DMS114 treated with DMSO at 0.1 percent for 48 hours (cell line): ENCODE results near the gene RNU6-9.

ENCODE experiments used
- DNase-seq: peaks from one replicate; lab custom pipeline; 2025; ENCODE audit not compliant: unreplicated experiment; lab: John Stamatoyannopoulos, UW

RNU6-9 gene

DNA sequence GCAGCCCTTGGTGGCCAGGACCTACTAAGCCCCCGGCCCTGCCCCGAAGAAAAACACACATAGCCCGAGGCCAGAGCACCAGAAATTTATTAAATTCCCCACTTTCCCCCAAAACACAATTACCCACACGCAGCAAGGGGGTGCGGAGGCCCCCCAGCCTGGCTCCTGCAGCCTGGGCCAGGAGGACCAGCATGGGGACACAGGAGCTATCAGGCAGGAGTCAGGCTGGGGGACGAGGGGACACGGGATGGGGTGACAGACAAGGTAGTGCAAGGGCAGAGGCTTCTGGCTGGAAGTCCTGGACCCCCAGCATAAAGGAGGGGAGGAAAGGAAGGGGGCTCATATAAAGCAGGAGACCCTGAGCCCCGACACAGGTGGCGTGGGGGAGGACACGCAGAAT, 3.1 kb downstream of the RNU6-9 start:
- no peak for DNase-seq

DNA sequence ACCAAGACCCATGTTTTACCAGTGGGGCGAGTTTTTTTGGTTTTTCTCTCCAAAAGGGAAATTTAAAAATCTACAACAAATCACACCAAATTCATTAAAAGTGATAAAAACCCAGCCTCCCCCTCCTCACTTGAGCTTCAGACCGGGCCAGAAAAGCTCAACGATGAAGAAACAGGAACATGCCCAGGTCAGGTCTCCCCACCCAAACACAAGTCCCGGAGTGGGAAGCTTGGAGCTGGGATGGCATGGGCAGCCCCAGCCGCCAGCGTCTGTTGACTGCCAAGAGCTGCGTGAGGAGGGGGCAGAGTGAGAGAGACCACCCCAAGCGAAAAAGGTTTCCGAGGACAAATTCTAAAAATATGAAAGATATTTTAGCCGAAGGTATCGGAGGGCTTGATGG, 3.7 kb downstream of the RNU6-9 start:
- no peak for DNase-seq

DNA sequence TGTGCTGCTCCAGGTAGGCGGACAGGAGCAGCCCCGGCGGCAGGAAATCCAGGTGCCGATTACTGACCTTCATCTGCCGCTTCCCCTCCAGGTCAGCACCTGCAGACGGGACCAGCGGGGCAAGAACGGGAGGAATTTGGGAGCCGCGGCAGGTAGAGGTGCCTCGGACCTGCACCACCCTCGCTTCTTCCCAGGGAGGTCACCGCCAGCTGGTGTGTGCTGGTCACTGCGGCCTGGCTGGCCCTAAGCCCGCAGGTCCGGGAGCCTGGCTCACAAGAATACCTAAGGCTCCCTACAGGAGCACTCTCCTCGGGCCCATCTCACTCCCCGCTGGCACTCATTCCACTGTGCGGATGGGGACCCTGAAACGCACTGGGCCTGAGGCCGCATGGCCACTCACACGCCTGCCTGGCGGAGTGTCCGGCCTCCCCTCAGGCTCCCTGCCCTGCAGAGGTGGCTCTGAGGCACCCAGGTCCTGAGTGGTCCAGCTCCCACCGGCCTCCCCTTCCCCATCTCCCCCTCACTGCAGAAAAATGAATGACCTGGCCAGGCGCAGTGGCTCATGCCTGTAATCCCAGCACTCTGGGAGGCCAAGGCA, 4.3 kb downstream of the RNU6-9 start:
- DNase-seq: no peak

DNA sequence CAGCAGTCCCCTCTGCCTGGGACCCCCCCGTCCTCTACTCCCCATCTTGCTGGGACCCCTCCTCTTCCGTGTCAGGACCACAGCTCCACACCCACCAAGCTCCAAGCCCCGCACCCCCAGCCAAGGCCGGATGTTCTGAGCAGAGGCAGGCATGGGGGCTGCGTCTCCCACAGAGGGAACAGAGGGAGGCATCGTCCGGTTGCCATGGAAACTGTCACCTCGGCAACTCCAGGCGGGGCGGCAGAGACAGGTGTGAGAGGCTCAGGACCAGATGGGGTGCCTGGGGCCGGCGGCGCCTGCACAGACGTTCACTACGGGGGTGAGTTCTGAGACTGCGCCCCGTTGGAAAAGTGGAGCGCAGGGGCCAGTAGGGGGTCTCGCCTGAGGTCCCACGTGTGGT, 5.4 kb downstream of the RNU6-9 start:
- DNase-seq: no peak

DNA sequence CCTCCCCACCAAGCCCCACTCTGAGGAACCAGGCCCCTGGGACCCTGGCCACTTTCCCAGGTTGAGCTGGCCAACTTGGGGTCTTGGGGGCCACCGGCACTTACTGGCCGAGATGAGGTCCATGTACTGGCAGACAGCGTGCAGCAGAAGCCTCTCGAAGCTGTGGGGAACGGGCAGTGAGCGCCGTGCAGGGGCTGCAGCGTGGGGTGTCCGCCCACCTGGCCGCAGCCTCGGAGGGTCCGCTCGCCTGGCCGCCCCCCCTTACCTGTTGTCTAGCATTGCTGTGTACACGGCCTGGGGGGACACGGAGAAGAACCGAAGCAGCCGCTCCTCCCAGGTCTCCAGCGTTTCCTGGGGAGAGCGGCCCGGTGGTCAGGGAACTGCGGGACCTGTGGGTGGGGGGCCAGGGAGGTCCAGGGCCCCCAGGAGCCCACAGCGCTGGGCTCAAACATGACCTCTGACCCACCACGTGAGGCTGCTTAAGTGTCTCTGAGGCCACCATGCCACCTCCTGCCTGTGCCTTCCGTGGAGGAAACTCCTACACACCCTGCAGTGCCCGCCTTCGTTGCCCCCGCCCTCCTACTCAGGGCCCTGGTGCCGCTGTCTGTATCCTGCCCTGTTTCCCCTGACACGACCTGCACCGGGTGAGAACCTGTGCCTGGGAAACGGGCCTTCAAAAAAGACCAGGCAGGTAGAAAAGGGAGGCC, 6.2 kb downstream of the RNU6-9 start:
- no peak for DNase-seq

DNA sequence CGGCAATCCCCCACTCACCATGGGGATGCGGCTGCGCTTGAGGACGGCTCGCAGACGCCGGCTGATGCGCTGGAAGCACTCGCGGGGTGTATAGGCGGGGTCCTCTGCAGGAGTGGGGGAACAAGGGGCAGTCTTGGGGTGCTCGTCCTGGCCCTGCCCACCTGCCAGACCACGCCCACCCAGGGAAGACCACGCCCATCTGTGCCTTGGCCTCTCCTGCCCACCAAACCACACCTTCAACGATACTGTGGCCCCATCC, 6.7 kb downstream of the RNU6-9 start:
- DNase-seq: no peak

DNA sequence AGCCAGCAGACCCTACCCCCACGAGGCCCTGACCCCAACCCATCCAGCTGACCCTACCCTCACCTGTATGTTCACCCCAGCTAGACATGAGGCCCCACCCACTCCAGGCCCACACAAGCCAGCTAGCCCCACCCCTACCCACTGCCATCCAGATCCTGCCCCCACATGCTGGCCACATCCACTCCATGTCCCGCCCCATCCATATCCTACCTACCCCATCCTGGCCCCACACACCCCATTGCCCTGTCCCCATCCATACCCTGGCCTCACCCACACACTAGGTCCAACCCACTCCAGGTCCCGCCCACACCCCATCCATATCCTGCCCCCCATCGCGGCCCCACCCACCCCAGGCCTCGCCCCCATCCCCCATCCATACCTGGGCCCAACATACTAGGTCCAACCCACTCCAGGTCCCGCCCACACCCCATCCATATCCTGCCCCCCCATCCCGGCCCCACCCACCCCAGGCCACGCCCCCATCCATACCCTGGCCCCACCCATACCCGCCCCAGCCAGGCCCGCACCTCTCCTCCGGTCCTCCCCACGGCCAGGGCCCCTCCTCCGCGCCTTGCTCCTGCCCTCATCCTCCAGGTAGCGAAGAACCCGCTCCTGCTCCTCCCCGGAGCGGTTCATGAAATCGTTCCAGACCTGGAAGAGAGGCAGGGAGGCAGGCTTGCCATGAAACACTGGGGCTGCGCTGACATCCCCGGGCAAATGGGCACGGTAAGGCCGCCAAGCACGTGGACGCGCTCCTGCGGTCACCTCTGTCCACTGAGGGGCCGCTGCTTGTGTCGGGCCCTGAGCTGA, 7.2 kb downstream of the RNU6-9 start:
- DNase-seq: no peak

DNA sequence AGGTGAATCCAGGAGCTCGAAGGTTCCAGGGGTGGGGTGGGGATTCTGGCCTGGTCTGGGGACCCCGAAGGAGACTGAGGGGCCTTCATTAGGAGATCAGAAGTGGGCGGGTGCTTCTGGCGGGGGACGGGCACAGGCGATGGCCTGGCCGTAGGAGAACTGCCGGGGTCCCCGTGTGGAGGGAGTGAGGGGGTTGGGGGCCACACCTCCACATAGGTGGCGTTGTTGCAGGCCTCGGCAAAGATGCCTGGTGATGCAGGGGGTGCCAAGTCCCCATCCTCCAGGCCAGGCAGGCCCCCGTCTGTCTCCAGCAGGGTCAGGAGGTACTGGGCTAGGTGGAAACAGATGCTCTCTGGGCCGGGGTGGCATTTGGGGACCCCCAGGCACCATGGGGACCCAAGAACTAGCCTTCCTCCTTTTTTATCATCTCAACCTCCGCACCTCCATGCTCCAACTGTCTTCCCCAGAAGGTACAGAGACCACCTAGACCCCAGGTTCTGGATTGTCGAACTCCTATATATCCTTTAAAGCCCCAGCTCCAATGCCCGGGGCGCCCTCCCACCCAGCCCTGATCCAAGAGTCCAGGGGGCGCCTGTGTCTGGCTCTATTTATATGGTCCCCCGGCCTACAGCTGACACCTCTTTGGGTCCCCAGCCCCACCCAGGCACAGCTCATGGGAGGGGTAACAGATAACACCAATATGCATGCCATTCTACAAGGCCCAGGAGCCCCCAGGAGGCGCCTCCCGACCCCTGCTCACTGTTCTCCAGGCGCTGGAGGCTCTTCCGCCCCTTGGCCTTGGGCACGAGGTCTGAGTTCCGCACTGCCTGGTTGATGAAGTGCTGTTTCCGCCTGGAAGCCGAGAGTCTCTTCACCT, 8.2 kb downstream of the RNU6-9 start:
- DNase-seq: no peak

DNA sequence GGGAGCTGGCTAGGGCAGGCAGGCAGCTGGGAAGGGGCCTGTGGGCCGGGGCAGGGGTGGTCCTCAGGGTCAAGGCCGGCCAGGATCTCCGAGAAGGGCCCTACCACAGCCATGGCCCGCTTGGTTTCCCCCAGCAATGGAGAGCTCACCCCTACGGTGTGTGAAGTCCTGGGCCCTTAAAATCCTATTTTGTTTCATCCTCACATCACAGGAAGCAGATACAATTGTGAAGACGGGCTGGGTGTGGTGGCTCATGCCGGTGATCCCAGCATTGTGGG, 8.7 kb downstream of the RNU6-9 start:
- DNase-seq: no peak

DNA sequence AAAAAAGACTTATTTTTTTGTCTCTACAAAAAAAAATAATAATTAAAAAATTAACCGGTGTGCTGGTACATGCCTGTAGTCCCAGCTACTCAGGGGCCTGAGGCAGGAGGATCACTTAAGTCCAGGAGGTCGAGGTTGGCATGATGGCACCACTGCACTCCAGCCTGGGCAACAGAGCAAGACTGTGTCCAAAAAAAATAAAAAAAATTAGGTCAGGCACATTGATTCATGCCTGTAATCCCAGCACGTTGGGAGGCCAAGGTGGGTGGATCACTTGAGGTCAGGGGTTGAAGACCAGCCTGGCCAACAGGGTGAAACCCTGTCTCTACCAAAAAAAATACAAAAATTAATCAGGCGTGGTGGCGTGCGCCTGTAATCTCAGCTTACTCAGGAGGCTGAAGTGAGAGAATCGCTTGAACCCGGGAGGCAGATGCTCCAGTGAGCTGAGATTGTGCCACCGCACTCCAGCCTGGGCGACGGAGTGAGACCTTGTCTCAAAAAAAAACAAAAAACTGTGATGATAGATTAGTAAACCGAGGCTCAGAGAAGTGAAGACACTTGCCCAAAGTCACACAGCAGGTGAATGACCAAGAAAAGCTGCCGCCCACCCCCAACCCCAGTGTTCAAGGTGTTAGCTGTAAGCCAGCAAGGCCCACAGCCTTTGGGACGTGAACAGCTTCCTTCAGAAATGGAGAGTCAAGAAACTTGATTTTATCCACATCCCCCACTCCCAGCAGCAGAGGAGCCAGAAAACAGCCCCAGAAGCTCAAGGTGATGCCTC, 9.4 kb downstream of the RNU6-9 start:
- DNase-seq: no peak

DNA sequence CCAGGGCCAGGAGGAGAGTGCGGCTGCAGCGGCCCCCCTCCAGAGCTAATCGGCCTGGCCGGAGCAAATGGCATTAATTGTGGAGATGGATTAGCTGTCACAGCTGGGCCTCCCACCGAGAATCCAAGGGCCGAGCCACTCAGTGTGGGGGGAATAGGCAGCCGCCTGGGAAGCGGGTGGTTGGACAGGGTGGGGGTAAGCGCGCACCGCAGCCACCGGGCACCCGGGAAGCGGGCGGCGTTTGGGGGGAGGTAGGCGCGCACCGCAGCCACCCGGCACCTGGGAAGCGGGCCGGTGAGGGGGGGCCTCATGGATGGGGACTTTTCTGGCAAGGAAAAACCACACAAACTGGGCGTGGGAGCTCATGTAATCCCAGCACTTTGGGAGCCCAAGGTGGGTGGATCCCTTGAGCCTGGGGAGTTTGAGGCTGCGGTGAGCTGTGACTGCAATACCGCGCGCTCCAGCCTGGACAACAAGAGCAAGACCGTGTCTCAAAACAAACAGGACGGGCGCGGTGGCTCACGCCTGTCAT, 10.0 kb downstream of the RNU6-9 start:
- no peak for DNase-seq

DNA sequence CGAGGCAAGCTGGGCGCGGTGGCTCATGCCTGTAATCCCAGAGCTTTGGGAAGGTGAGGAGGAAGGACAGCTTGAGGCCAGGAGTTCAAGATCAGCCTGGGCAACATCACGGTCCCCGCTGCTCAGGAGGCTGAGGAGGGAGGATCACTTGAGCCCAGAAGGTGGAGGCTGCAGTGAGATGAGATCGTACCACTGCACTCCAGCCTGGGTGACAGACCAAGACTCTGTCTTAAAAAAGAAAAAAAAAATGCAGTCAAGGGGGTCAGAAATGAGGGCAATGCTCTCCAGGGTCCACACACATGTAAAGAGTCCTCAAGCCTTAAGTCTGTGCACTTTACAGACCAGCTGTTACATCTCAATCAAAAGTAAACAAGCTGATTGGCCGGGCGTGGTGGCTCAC, 11.3 kb downstream of the RNU6-9 start:
- DNase-seq: no peak

DNA sequence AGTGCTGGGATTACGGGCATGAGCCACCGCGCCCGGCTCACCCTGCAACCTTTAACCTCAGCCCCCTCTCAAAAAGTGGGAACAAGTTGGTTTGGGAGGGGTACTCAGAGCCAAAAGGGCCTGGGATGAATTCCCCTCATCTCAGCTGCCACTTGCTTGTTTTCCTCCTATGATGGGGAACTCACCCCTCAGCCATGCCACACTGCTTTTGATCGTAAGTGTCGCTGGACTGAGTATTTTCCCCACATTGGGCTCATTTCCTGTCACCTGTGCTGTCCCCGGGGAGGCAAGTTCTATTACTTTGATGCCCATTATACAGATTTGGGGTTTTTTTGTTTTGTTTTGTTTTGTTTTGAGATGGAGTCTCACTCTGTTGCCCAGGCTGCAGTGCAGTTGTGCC, 13.2 kb downstream of the RNU6-9 start:
- no peak for DNase-seq

DNA sequence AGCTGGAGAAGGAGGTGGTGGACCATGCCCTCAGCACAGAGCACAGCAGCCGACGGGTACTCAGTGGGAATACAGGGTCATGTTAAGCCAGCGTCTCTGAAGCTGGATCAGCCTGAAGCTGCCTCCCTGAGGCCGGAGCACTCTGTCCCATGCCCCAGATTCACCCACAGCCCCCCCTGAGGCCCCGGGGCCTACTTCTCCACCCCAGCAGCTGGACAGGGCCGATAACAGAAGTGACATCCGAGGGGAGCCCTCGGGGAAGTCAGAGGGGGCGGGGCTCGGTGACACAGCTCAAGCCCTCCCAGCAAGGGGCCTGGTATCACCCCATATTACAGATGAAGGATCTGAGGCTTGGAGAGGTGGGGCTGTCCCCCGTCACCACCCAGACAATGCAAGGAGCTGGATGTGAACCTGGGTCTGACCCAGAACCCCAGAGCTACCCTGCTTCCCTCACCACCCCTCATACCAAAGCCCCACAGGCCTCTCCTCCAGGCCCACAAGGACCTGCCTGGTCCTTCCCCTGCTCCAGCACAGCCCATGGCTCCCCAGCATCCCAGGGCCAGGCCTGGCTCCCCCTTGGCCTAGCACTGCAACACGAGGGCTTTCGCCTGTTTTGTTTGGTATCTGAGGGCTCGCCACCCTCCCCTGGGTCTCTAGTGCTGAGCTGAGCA, 14.0 kb downstream of the RNU6-9 start:
- DNase-seq: no peak

DNA sequence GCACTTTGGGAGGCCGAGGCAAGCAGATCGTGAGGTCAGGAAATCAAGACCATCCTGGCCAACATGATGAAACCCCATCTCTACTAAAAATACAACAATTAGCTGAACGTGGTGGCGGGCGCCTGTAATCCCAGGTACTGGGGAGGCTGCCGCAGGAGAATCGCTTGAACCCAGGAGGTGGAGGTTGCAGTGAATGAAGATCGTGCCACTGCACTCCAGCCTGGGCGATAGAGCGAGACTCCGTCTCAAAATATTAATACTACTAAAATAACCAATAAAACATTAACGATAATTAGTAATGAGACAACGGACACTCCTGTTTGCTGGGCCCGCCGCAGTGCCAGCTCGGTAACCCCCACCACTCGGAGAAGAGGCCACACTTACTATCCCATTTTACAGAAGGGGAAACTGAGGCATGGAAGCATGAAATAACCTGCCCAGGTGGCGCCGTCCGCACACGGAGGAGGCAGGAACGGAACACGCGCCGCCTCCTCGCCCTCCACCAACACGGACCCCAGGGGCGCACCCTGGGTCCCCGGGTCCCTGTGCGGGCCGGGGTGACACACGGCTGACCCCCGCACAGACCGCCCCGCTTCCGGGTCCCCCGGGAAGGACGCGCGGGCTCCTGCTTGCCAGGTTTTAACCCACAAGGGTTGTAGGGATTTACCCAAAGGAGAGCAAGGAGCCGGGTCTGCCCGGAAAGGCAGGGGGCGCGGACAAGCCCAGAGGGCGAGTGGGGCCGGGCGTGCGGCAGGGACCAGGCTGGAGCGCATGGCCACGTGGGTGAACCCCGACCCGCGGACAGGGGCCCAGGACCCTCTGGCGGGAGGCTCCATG, 18.1 kb downstream of the RNU6-9 start:
- DNase-seq: no peak

DNA sequence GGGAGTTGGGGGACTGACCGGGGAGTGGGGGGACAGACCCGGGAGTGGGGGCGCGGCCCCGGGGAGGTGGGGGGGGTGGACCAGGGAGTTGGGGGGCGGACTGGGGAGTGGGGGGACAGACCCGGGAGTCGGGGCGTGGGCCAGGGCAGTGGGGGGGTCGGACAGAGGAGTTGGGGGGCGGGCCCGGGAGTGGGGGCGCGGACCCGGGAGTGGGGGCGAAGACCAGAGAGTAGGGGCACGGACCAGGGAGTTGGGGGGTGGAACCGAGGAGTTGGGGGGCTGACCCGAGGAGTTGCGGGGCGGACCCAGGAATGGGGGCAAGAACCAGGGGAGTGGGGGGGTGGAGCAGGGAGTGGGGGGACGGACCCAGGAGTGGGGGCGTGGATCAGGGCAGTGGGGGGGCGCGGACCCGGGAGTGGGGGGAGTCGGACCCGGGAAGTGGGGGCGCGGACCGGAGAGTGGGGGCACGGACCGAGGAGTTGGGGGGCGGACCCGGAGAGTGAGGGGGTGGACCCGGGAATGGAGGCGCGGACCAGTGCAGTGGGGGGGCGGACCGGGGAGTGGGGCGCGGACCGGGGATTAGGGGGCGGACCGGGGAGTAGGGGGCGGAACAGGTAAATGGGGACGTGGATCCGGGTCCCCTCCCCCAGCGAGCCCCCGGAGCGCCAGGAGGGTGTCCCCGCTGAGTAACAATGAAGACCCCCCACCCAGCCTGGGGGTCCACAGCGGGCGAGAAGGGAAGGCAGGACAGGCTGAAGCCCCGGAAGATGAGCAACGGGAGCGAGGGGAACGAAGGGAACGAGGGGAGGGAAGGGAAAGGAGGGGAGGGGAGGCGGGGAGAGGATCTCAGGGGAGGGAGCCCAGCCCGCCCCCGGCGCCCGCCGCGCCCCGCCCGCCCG, 19.1 kb downstream of the RNU6-9 start:
- DNase-seq: no peak

DNA sequence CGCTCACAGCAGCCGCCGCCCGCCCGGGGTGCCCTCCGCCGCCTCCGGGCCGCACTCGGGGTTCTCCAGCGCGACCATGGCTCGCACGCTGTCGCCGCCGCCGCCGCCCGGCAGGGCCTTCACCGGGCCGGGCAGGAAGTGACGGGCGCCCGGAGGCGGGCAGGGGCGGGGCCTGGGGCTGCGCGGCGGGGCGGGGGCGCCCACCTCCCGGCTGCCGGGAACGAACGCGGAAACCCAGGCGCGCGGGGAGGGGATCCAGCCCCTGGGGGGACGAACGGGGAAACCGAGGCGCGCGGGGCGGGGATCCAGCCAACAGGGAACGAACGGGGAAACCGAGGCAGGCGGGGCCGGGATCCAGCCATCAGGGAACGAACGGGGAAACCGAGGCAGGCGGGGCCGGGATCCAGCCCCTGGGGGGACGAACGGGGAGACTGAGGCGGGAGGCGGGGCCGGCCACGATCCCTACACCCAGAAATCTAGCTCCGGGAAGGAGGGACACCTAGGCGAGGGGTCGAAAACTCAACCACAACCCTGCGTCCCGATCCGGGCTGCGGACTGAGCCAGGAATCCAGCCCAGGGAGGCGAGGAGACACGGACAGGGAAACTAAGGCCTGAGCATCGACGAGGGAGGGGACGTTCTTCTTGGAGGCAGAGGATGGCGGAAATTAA, 19.9 kb downstream of the RNU6-9 start, which contains the start of gene R3HDM4:
R3HDM4 (minus strand) TSS at position 140 of the 669 bp plus-strand sequence; CDS start at position 78, 62 bp downstream.
- peak; percentile 11 for DNase-seq
